Stomach smooth muscle (tissue), 2 donors: ENCODE data around the gene CYP39A1.

Source experiments
- H3K27ac ChIP-seq: one replicate; pipeline ENCODE4 v1.7.0; 2013; ENCODE audit warnings: mild to moderate bottlenecking, low read length, inconsistent platforms
- H3K27me3 ChIP-seq, 2 donors: one replicate each; pipeline ENCODE4 v1.7.0; 2013; ENCODE audit warnings: low read length in 2 of 2; ENCODE audit not compliant: insufficient read depth in 2 of 2, control insufficient read depth in 1 of 2
- H3K36me3 ChIP-seq, 2 donors: one replicate each; pipeline ENCODE4 v1.7.0; 2013; ENCODE audit warnings: low read length in 2 of 2; ENCODE audit not compliant: control insufficient read depth in 2 of 2, insufficient read depth in 2 of 2
- H3K4me1 ChIP-seq: one replicate; pipeline ENCODE4 v1.7.0; 2013; ENCODE audit warnings: low read length; ENCODE audit not compliant: control insufficient read depth, insufficient read depth
- H3K4me3 ChIP-seq, 2 donors: one replicate each; pipeline ENCODE4 v1.7.0; 2013; ENCODE audit warnings: low read length in 2 of 2
- H3K9ac ChIP-seq, 2 donors: one replicate each; pipeline ENCODE4 v1.7.0; 2013; ENCODE audit warnings: low read length in 2 of 2, mild to moderate bottlenecking in 1 of 2
- H3K9me3 ChIP-seq, 2 donors: one replicate each; pipeline ENCODE4 v1.7.0; 2013; ENCODE audit warnings: low read length in 2 of 2; ENCODE audit not compliant: control insufficient read depth in 2 of 2
- donor health status: healthy.
- donor health status: Pancreatic carcinoma.

CYP39A1 gene

DNA sequence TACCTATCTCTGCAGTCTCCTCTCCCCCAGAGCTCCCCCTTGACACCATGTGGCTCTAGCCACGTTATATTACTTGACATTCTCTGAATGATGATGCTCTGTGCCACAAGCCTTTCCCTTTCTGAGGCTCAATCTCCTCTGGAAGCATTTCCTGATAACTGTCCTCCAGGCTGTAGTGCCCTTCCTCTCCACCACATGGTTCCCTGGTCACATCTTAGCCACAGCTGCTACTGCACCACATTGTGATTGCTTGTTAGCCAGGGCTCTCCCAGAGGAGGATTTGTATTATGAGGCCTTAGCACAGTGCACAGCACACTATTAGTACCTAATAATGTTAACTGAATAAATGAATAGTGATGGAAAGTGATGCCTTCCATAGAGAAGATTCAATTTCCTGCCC lies 97.5 kb downstream of the CYP39A1 start:
- H3K4me3 ChIP-seq = no peak overlapping the region
- no peaks in the 10 kb centered on the region for H3K9me3 ChIP-seq
- H3K36me3 ChIP-seq = no peaks in the 10 kb centered on the region
- no peak overlapping the region for H3K9ac ChIP-seq
- H3K27ac ChIP-seq = no peak overlapping the region
- H3K4me1 ChIP-seq = no peaks in the 10 kb centered on the region
- H3K27me3 ChIP-seq = no peaks in the 10 kb centered on the region

GRCh38 chr6:46549155-46549554 lies 103.5 kb downstream of the CYP39A1 start:
- H3K9me3 ChIP-seq = no peaks in the 10 kb centered on the region
- H3K27me3 ChIP-seq = no peaks in the 10 kb centered on the region
- no peaks in the 10 kb centered on the region for H3K36me3 ChIP-seq
- H3K4me1 ChIP-seq = no peaks in the 10 kb centered on the region
- H3K9ac ChIP-seq = no peak overlapping the region
- no peak overlapping the region for H3K27ac ChIP-seq
- no peak overlapping the region for H3K4me3 ChIP-seq

GRCh38 chr6:46541556-46541955 lies 111.1 kb downstream of the CYP39A1 start:
- Histone ChIP-seq H3K4me1 (no peaks in the 10 kb centered on the region), H3K9ac (no peak overlapping the region), H3K27me3 (no peaks in the 10 kb centered on the region), H3K9me3 (no peaks in the 10 kb centered on the region), H3K36me3 (no peaks in the 10 kb centered on the region), H3K27ac (no peak overlapping the region), H3K4me3 (no peak overlapping the region)

- H3K27me3 ChIP-seq = no peaks in the 10 kb centered on the region
- H3K4me1 ChIP-seq = no peaks in the 10 kb centered on the region
- no peak overlapping the region for H3K4me3 ChIP-seq
- H3K27ac ChIP-seq = no peak overlapping the region
- no peaks in the 10 kb centered on the region for H3K9me3 ChIP-seq
- H3K36me3 ChIP-seq = no peaks in the 10 kb centered on the region
- no peak overlapping the region for H3K9ac ChIP-seq
These were observed 112.8 kb downstream of the CYP39A1 start for GRCh38 chr6:46539866-46540265.

DNA sequence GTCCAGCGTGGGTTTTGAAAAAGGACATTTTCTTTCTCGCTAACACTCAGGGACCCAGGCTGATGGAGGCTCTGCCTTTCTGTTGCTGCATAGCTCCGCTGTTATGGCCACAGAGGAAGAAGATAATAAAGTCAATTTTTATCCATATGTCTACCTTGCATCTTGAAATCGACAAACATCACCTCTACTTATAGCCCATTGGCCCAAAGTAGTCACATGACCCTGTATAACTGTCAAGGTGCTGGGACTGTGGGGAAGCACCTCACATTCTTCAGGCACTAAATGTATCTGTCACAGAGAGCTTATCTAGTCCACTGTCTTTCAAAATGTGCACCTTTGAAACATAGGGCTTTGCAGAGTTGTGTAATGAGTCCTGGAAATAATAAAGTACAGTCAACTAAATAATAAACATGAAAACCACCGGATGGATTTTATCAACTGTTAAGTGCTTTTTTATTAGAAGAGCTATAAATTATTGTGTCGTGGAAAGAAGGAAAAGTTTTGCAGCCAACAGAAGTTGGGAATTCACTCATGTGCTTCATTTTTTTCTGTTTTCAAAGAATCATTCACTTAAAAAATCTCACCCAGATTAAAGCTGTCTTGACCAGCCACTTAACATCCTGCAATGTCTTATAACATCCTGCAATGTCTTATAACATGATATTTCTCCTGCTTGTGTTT lies 113.7 kb downstream of the CYP39A1 start:
- H3K27ac ChIP-seq = no peak overlapping the region
- H3K9me3 ChIP-seq = no peaks in the 10 kb centered on the region
- H3K9ac ChIP-seq = no peak overlapping the region
- H3K27me3 ChIP-seq = no peaks in the 10 kb centered on the region
- H3K4me1 ChIP-seq = no peaks in the 10 kb centered on the region
- H3K4me3 ChIP-seq = no peak overlapping the region
- no peaks in the 10 kb centered on the region for H3K36me3 ChIP-seq

GRCh38 chr6:46530896-46531295 lies 121.7 kb downstream of the CYP39A1 start:
- H3K4me3 ChIP-seq = no peak overlapping the region
- no peaks in the 10 kb centered on the region for H3K27me3 ChIP-seq
- no peaks in the 10 kb centered on the region for H3K4me1 ChIP-seq
- no peaks in the 10 kb centered on the region for H3K9me3 ChIP-seq
- no peak overlapping the region for H3K27ac ChIP-seq
- no peak overlapping the region for H3K9ac ChIP-seq
- H3K36me3 ChIP-seq = no peaks in the 10 kb centered on the region

DNA sequence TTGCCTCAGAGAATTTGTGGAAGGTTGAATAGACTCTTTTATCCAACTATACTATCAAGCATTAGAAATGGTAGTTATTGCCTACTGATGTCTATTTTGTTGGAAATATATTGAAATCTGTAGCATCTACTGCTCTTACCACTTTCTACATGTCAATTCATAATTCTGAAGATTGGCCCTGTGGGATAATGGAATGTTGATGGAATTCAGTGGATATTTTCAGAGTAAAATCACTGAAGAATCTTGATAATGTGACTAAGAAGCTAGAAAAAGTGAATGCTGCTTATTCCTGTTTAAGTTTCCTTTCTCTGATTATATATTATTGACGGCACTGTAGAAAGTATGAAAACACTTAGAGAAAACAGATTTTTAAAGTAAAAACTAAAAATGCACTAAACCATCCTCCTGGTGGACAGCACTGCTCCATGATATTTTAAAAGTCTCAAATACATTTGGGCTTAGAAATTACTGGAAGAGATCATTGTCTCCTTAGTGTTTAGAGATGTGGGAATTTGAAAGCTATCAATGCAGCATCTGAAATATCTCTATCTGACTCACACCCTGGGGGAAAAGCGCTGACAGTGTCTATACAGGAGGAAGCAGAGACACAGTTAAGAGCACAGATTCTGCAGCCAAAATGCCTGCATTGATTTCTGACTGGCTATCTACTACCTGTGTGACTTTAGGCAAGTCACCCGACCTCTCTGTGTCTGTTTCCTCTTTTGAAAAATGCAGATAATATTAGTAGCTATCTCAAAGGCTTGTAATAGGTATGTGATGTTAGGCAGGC lies 123.5 kb downstream of the CYP39A1 start:
- Histone ChIP-seq H3K27me3 (no peaks in the 10 kb centered on the region), H3K27ac (no peak overlapping the region), H3K9ac (no peak overlapping the region), H3K4me3 (no peak overlapping the region), H3K9me3 (no peaks in the 10 kb centered on the region), H3K4me1 (no peaks in the 10 kb centered on the region), H3K36me3 (no peaks in the 10 kb centered on the region)

DNA sequence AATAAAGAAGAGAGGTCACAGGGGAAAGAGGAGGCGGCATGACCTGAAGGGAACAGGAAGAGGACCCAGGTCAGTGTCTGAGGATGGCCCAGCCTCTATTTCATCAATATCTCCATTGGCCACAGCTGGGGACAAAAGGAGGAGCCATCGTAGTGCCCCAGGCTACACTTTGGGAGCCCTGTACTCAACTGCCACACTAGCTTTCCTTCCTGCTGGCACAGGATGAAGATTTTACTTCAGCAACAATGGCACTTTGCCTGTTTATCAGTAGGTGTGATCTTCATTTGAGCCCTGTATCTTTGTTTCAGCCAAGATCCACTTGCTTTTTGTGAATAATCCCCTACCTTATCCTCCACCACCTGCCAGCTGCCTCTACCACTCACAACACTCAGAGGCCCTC lies 126.0 kb downstream of the CYP39A1 start:
- H3K4me1 ChIP-seq = no peaks in the 10 kb centered on the region
- no peaks in the 10 kb centered on the region for H3K9me3 ChIP-seq
- H3K27ac ChIP-seq = no peak overlapping the region
- no peak overlapping the region for H3K9ac ChIP-seq
- no peak overlapping the region for H3K4me3 ChIP-seq
- H3K36me3 ChIP-seq = no peaks in the 10 kb centered on the region
- no peaks in the 10 kb centered on the region for H3K27me3 ChIP-seq

DNA sequence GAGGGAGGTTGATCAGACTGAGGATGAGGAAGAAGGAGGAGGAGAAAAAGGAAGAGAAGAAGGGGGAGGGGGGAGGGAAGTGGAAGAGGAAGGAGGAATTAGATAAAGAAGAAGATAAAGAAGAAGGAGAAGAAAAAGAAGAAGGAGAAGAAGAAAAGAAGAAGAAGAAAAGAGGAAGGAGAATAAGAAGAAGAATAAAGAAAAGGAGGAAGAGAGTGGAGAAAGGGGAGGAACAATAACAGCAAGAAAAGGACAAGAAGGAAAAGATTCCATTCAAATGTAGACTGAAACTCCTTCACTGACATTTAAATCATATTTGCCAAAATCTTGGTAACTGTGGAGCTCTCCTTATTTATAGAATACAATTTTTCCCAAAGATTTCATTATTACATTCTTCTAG lies 127.0 kb downstream of the CYP39A1 start:
- H3K9me3 ChIP-seq = no peaks in the 10 kb centered on the region
- no peaks in the 10 kb centered on the region for H3K36me3 ChIP-seq
- H3K4me1 ChIP-seq = peaks cover 3% of the 10 kb centered on the region
- H3K27ac ChIP-seq = no peak overlapping the region
- no peak overlapping the region for H3K9ac ChIP-seq
- no peak overlapping the region for H3K4me3 ChIP-seq
- H3K27me3 ChIP-seq = no peaks in the 10 kb centered on the region

DNA sequence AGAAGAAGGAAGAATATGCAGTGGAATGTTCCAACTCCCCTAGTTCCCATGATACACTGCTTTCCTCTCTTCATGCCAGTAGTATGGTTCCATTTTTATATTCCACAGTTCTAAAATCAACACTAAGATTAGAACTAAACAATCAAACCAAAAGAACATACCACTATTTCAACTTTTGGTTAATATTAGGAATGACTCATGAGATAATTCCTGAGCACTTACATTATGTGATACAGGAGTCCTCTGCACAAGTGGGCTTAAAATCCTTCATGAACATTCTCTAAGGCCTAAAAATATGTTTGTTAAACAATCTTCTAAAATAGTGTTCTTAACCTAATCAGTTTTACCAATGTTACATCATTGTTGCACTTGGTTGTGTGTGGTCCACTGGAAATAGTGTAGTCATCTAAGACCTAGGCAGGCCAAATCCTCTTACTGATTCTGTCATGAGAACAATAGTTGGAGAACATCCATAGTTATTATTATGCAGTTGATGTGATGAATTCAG lies 131.1 kb downstream of the CYP39A1 start:
- Histone ChIP-seq H3K9ac (no peak overlapping the region), H3K36me3 (no peaks in the 10 kb centered on the region), H3K9me3 (no peaks in the 10 kb centered on the region), H3K4me1 (peaks cover 3% of the 10 kb centered on the region), H3K4me3 (no peak overlapping the region), H3K27ac (no peak overlapping the region), H3K27me3 (no peaks in the 10 kb centered on the region)

DNA sequence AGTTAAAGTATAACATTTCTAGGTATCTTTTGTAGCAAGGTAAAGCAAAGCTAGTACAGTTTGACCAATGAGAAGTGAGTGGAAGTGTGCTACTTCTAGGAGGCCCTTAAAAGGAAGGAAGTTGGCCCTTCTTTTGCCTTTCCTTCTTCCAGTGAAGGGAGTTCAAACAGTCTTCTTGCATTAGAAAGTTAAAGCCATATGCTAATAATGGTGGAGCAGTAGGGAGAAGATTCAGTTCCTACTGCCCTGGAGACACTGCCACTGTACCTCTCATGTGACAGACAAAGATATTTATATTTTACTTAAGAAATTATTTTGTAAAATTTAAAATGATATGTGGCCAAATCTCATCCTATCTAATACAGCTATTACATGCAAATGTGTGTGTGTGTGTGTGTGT lies 135.4 kb downstream of the CYP39A1 start:
- peaks cover 3% of the 10 kb centered on the region for H3K4me1 ChIP-seq
- H3K36me3 ChIP-seq = no peaks in the 10 kb centered on the region
- no peak overlapping the region for H3K27ac ChIP-seq
- no peaks in the 10 kb centered on the region for H3K27me3 ChIP-seq
- no peaks in the 10 kb centered on the region for H3K9me3 ChIP-seq
- H3K9ac ChIP-seq = no peak overlapping the region
- H3K4me3 ChIP-seq = no peak overlapping the region
